Neuronal stem cell (in vitro differentiated cells): ENCODE measurements around the gene HIC1.

Experiments used
- DNase-seq: peaks from one replicate; pipeline ENCODE4 v3.0.0-alpha.2; 2013; ENCODE audit warnings: low spot score
- H2AFZ ChIP-seq: one replicate; pipeline ENCODE4 v1.6.1; 2013; ENCODE audit warnings: mild to moderate bottlenecking, low read length, inconsistent platforms
- H2AK5ac ChIP-seq: 2 replicates; pipeline ENCODE4 v1.6.1; 2013; ENCODE audit warnings: low read depth, mild to moderate bottlenecking, inconsistent platforms, low read length, moderate library complexity, mixed read lengths
- H2BK120ac ChIP-seq: 2 replicates; pipeline ENCODE4 v1.6.1; 2013; ENCODE audit warnings: low read depth, mild to moderate bottlenecking, inconsistent platforms, low read length, moderate library complexity, mixed read lengths
- H2BK12ac ChIP-seq: one replicate; pipeline ENCODE4 v1.6.1; 2013; ENCODE audit warnings: low read length, inconsistent platforms
- H2BK15ac ChIP-seq: 2 replicates; pipeline ENCODE4 v1.6.1; 2013; ENCODE audit warnings: mild to moderate bottlenecking, low read length, inconsistent platforms, mixed read lengths
- H2BK5ac ChIP-seq: one replicate; pipeline ENCODE4 v1.6.1; 2013; ENCODE audit warnings: inconsistent platforms, mild to moderate bottlenecking, low read length, moderate library complexity
- H3K14ac ChIP-seq: one replicate; pipeline ENCODE4 v1.6.1; 2013; ENCODE audit warnings: low read length, inconsistent platforms
- H3K18ac ChIP-seq: 2 replicates; pipeline ENCODE4 v1.6.1; 2013; ENCODE audit warnings: low read length, inconsistent platforms
- H3K23ac ChIP-seq: 2 replicates; pipeline ENCODE4 v1.6.1; 2013; ENCODE audit warnings: low read depth, mild to moderate bottlenecking, mixed read lengths, low read length, inconsistent platforms; ENCODE audit not compliant: poor library complexity
- H3K27ac ChIP-seq: replicated peaks from 3 replicates; pipeline ENCODE4 v1.5.1; 2013; ENCODE audit warnings: low read length, inconsistent platforms
- H3K27me3 ChIP-seq, 3 experiments: 2 replicates each; pipeline ENCODE4 v1.6.1; 2013; ENCODE audit warnings: low read length in 3 of 3, mild to moderate bottlenecking in 2 of 3, inconsistent platforms in 1 of 3, low read depth in 1 of 3, mixed read lengths in 1 of 3, moderate library complexity in 1 of 3; ENCODE audit not compliant: control insufficient read depth in 3 of 3, insufficient read depth in 3 of 3
- H3K36me3 ChIP-seq, 2 donors: replicated peaks in 1 of 2; 2 replicates each; pipeline ENCODE4 v1.6.1; 2013; ENCODE audit warnings: low read length in 2 of 2; ENCODE audit not compliant: control insufficient read depth in 2 of 2, insufficient read depth in 2 of 2
- H3K4ac ChIP-seq: 2 replicates; pipeline ENCODE4 v1.6.1; 2013; ENCODE audit warnings: inconsistent platforms, mild to moderate bottlenecking, low read length, moderate library complexity
- H3K4me1 ChIP-seq, 2 donors: 1 replicate in 1 of 2; 2 replicates in 1 of 2; pipeline ENCODE4 v1.6.1; 2013; ENCODE audit warnings: low read length in 2 of 2, low read depth in 1 of 2; ENCODE audit not compliant: control insufficient read depth in 2 of 2, insufficient read depth in 1 of 2
- H3K4me2 ChIP-seq: one replicate; pipeline ENCODE4 v1.6.1; 2013; ENCODE audit warnings: mild to moderate bottlenecking, low read length, inconsistent platforms; ENCODE audit not compliant: insufficient read depth, poor library complexity, severe bottlenecking
- H3K4me3 ChIP-seq, 2 donors: 2 replicates each; pipeline ENCODE4 v1.5.1; 2013; ENCODE audit warnings: low read length in 2 of 2, mild to moderate bottlenecking in 2 of 2, inconsistent platforms in 1 of 2, moderate library complexity in 1 of 2
- H3K79me1 ChIP-seq: one replicate; pipeline ENCODE4 v1.6.1; 2013; ENCODE audit warnings: low read depth, mild to moderate bottlenecking, inconsistent platforms, low read length, moderate library complexity
- H3K9ac ChIP-seq: one replicate; pipeline ENCODE4 v1.6.1; 2013; ENCODE audit warnings: mild to moderate bottlenecking, low read depth, low read length, inconsistent platforms; ENCODE audit not compliant: poor library complexity
- H3K9me3 ChIP-seq, 2 donors: replicated peaks in 1 of 2; 2 replicates each; pipeline versions ENCODE3 to v1.6.1; 2013; ENCODE audit warnings: low read length in 2 of 2, mild to moderate bottlenecking in 2 of 2, inconsistent platforms in 1 of 2, low read depth in 1 of 2, mixed read lengths in 1 of 2, moderate library complexity in 1 of 2; ENCODE audit not compliant: control insufficient read depth in 2 of 2, insufficient read depth in 1 of 2
- H4K8ac ChIP-seq: one replicate; pipeline ENCODE4 v1.6.1; 2013; ENCODE audit warnings: low read depth, mild to moderate bottlenecking, inconsistent platforms, low read length, moderate library complexity
- H4K91ac ChIP-seq: one replicate; pipeline ENCODE4 v1.6.1; 2013; ENCODE audit warnings: low read length, low read depth, mild to moderate bottlenecking, inconsistent platforms; ENCODE audit not compliant: poor library complexity
- WGBS, 2 donors: extraction: QIAGEN DNeasy Blood & Tissue Kit; methylation state at CpG; one replicate each; pipeline ENCODE4 v1.1.7; 2013; ENCODE audit warnings: missing lambda C conversion rate in 2 of 2, mixed read lengths in 1 of 2; ENCODE audit not compliant: insufficient read length in 2 of 2, insufficient replicate concordance in 1 of 2; ENCODE audit errors: extremely low coverage in 2 of 2; 5-methylcytosine and 5-hydroxymethylcytosine counted together

HIC1 gene

GRCh38 chr17:2058586-2059546, 4.0 kb downstream of the HIC1 start:
- peaks cover 0 to 73% (median 57%) of the 10 kb centered on the region in 3 experiments for H3K27me3 ChIP-seq
- H3K18ac ChIP-seq = peak overlapping the region; percentile 17
- no peak for DNase-seq
- H2AK5ac ChIP-seq = peak overlapping the region; percentile 37
- H3K9me3 ChIP-seq = peaks cover 0 to 7% of the 10 kb centered on the region in 2 donors
- H2BK15ac ChIP-seq = no peak overlapping the region
- peak overlapping the region; percentile 83 for H3K23ac ChIP-seq
- H2AFZ ChIP-seq = no peak overlapping the region
- peak overlapping the region; percentile 11 for H3K4me2 ChIP-seq
- H3K27ac ChIP-seq = no peak overlapping the region
- H3K36me3 ChIP-seq = peaks cover 9 to 41% of the 10 kb centered on the region in 2 donors
- H3K79me1 ChIP-seq = peaks cover 3% of the 10 kb centered on the region
- no CpG with 5 or more reads among the region's 78 CpGs for WGBS, 2 donors
- no peak overlapping the region for H3K14ac ChIP-seq
- H3K9ac ChIP-seq = no peak overlapping the region
- no peak overlapping the region for H2BK5ac ChIP-seq
- H2BK12ac ChIP-seq = no peak overlapping the region
- H4K8ac ChIP-seq = no peak overlapping the region
- H3K4ac ChIP-seq = no peak overlapping the region
- no peak overlapping the region for H4K91ac ChIP-seq
- peaks cover 14 to 19% of the 10 kb centered on the region in 2 donors for H3K4me1 ChIP-seq
- H2BK120ac ChIP-seq = no peak overlapping the region
- H3K4me3 ChIP-seq = no peak overlapping the region

GRCh38 chr17:2059547-2060384, 4.9 kb downstream of the HIC1 start:
- Histone ChIP-seq H3K4me1 (peaks cover 14 to 17% of the 10 kb centered on the region in 2 donors), H3K27me3 (peaks cover 0 to 64% (median 50%) of the 10 kb centered on the region in 3 experiments), H2BK12ac (no peak overlapping the region), H2AK5ac (no peak overlapping the region), H4K91ac (no peak overlapping the region), H2BK15ac (no peak overlapping the region), H3K9me3 (peaks cover 0 to 7% of the 10 kb centered on the region in 2 donors), H3K4me3 (no peak overlapping the region), H3K27ac (no peak overlapping the region), H3K18ac (no peak overlapping the region), H4K8ac (no peak overlapping the region), H3K4me2 (no peak overlapping the region), H3K9ac (no peak overlapping the region), H2BK120ac (no peak overlapping the region), H3K4ac (no peak overlapping the region), H3K36me3 (peaks cover 14 to 50% of the 10 kb centered on the region in 2 donors), H3K23ac (no peak overlapping the region), H3K79me1 (peaks cover 3% of the 10 kb centered on the region), H2AFZ (no peak overlapping the region), H3K14ac (no peak overlapping the region), H2BK5ac (no peak overlapping the region)
- no CpG with 5 or more reads among the region's 21 CpGs for WGBS, 2 donors
- DNase-seq = no peak

- Histone ChIP-seq H3K4me1 (peaks cover 14 to 17% of the 10 kb centered on the region in 2 donors), H2AFZ (no peak overlapping the region), H2BK5ac (no peak overlapping the region), H2AK5ac (no peak overlapping the region), H2BK15ac (no peak overlapping the region), H3K18ac (no peak overlapping the region), H4K8ac (no peak overlapping the region), H3K9ac (no peak overlapping the region), H2BK12ac (no peak overlapping the region), H3K36me3 (peaks cover 18 to 55% of the 10 kb centered on the region in 2 donors), H3K27ac (no peak overlapping the region), H3K14ac (no peak overlapping the region), H2BK120ac (no peak overlapping the region), H3K23ac (no peak overlapping the region), H3K4ac (no peak overlapping the region), H3K4me2 (no peak overlapping the region), H3K79me1 (peaks cover 6% of the 10 kb centered on the region), H4K91ac (no peak overlapping the region), H3K4me3 (no peak overlapping the region), H3K9me3 (peaks cover 0 to 8% of the 10 kb centered on the region in 2 donors), H3K27me3 (peaks cover 0 to 59% (median 45%) of the 10 kb centered on the region in 3 experiments)
- DNase-seq = no peak
- no CpG with 5 or more reads among the region's 6 CpGs for whole genome bisulfite sequencing, 2 donors
Observed at GRCh38 chr17:2060385-2060658, 5.4 kb downstream of the HIC1 start.
